ENCODE data around the gene RFLNA. TPM values are rescaled to one million over a fixed set of nuclear protein-coding genes. Genes with fewer than 3 reads are reported as not detected.

Gene RFLNA
- total and polyA plus RNA-seq, 2 donors (not counting 1 experiment from before 2014, with no cell fraction given), result not detected

DNA sequence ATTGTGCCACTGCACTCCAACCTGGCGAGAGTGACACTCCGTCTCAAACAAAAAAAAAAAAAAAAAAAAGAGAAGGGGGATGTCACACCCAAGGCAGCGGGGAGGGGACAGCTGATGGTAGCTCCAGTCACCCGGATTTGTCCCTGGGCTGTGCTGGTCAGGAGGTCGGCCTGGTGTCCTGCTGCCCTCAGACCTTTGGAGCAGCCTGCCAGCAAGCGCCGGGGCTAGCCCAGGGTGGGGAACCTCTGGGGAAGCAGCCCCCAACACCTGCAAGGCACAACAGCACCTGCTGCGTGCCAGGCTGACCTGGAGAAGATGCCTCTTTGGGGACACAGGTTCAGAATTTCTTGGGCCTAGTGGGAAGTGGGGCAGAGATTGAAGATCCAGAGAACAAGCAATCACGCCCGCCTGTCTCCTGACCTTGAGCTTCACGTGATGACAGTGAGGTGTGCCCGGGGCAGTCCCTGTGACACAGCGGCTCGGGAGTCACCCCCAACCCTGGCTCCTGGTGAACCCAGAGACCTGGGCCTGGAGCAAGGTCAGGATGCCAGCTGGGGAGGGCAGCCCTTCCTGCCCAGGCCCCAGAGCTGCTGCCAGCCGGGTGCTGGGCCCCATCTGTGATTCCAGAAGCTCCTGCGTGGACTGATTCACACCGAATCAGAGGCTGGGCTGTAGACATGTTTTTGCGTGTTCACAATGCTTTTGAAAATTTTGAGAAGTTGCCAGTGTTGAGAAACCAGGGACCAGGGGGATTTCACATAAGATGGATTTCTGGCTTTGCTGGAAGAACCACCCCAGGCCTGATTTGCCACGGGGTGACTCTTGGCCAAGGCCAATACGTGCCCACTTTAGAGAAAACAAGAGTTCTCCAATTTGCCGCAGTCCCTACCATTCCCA lies 66.4 kb downstream of the RFLNA start:
- H3K4me1 ChIP-seq (ENCODE audit: control insufficient read depth in 2 of 2, insufficient read depth in 2 of 2, low read length in 2 of 2), result no peaks in the 10 kb centered on the region
- no peak for TF ChIP-seq EZH2 (IDR thresholded peaks at IDR 0.05; ENCODE audit: borderline replicate concordance, insufficient read depth, low read depth, low read length, poor library complexity, severe bottlenecking)
- TF ChIP-seq, protein P1, sequence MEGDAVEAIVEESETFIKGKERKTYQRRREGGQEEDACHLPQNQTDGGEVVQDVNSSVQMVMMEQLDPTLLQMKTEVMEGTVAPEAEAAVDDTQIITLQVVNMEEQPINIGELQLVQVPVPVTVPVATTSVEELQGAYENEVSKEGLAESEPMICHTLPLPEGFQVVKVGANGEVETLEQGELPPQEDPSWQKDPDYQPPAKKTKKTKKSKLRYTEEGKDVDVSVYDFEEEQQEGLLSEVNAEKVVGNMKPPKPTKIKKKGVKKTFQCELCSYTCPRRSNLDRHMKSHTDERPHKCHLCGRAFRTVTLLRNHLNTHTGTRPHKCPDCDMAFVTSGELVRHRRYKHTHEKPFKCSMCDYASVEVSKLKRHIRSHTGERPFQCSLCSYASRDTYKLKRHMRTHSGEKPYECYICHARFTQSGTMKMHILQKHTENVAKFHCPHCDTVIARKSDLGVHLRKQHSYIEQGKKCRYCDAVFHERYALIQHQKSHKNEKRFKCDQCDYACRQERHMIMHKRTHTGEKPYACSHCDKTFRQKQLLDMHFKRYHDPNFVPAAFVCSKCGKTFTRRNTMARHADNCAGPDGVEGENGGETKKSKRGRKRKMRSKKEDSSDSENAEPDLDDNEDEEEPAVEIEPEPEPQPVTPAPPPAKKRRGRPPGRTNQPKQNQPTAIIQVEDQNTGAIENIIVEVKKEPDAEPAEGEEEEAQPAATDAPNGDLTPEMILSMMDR (IDR thresholded peaks at IDR 0.05), result no peak
- ChIA-PET CTCF (no interaction called here), POLR2A (no interaction called here)
- H2AFZ ChIP-seq (ENCODE audit: insufficient read depth, low read depth, low read length, poor library complexity, severe bottlenecking), result no peak overlapping the region
- H3K4me3 ChIP-seq (ENCODE audit: control extremely low read depth in 1 of 5, extremely low read depth in 1 of 5, insufficient read depth in 1 of 5, low read depth in 2 of 5, low read length in 4 of 5), result no peak overlapping the region
- no peaks in the 10 kb centered on the region for H3K27me3 Mint-ChIP-seq
- no peak overlapping the region for H3K9ac ChIP-seq (ENCODE audit: low read length)
- WGBS (ENCODE audit: insufficient coverage), result 97% methylated on average over 21 of the region's 21 CpGs
- H3K9me3 Mint-ChIP-seq (ENCODE audit: insufficient read depth), result no peaks in the 10 kb centered on the region
- H3K79me2 ChIP-seq (ENCODE audit: control insufficient read depth, insufficient read depth, low read length), result peaks cover 12% of the 10 kb centered on the region
- no peaks in the 10 kb centered on the region for H3K27me3 ChIP-seq (replicated peaks in 1 of 4; ENCODE audit: control extremely low read depth in 1 of 4, control insufficient read depth in 3 of 4, insufficient read depth in 4 of 4, low read length in 3 of 4)
- no peak overlapping the region for H3K27ac ChIP-seq (ENCODE audit: low read length in 2 of 2)
- H3K9me3 ChIP-seq (ENCODE audit: control extremely low read depth in 1 of 3, control insufficient read depth in 2 of 3, insufficient read depth in 1 of 3, low read length in 2 of 3), result no peaks in the 10 kb centered on the region
- intact Hi-C loops (cut with micrococcal nuclease), result no loop called here
- no peak overlapping the region for H3K4me2 ChIP-seq (replicated peaks; ENCODE audit: low read depth, low read length, poor library complexity, severe bottlenecking)
- H4K20me1 ChIP-seq (ENCODE audit: control insufficient read depth, insufficient read depth, low read length, poor library complexity, severe bottlenecking), result peaks cover 35% of the 10 kb centered on the region
- no peak overlapping the region for H3K4me3 Mint-ChIP-seq
- H3K36me3 ChIP-seq (replicated peaks in 1 of 2; ENCODE audit: control extremely low read depth in 1 of 2, control insufficient read depth in 1 of 2, extremely low read depth in 1 of 2, insufficient read depth in 2 of 2, low read length in 1 of 2), result peaks cover 2 to 46% of the 10 kb centered on the region in 2 experiments
- ATAC-seq (ENCODE audit: low read depth) (no peak), DNase-seq (no peak)
- H3K4me1 Mint-ChIP-seq, result no peaks in the 10 kb centered on the region
- no peak overlapping the region for H3K27ac Mint-ChIP-seq

DNA sequence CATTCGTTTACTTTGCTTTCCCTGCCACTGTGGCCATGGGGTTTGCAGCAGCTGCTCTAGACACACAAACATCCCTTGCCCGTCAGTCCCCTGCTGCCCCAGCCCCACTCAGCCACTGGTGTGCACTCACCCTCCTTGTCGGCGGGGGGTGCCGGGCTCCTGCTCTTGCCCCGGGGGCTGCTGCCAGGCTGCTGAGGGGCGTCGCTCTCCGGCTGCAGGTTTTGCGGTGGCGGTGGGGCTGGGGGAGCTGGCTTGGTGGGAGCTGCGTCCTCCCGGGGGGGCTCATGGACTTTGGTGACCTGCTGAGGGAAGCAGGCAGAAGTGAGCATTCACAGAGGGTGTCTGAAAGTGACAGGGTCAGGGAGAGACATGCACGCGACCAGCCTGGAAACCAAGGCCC lies 67.1 kb downstream of the RFLNA start:
- H3K9ac ChIP-seq (ENCODE audit: low read length), result no peak overlapping the region
- H3K27ac ChIP-seq (ENCODE audit: low read length in 2 of 2), result no peak overlapping the region
- H3K4me3 ChIP-seq (ENCODE audit: control extremely low read depth in 1 of 5, extremely low read depth in 1 of 5, insufficient read depth in 1 of 5, low read depth in 2 of 5, low read length in 4 of 5), result no peak overlapping the region
- Mint-ChIP-seq H3K9me3 (ENCODE audit: insufficient read depth) (no peaks in the 10 kb centered on the region), H3K27ac (no peak overlapping the region), H3K4me1 (no peaks in the 10 kb centered on the region), H3K4me3 (no peak overlapping the region), H3K27me3 (no peaks in the 10 kb centered on the region)
- WGBS (ENCODE audit: insufficient coverage), result 98% methylated on average over 14 of the region's 15 CpGs
- H3K27me3 ChIP-seq (replicated peaks in 1 of 4; ENCODE audit: control extremely low read depth in 1 of 4, control insufficient read depth in 3 of 4, insufficient read depth in 4 of 4, low read length in 3 of 4), result no peaks in the 10 kb centered on the region
- CTCF ChIA-PET, result no interaction called here
- H3K4me2 ChIP-seq (replicated peaks; ENCODE audit: low read depth, low read length, poor library complexity, severe bottlenecking), result no peak overlapping the region
- TF ChIP-seq, protein P1 (IDR thresholded peaks at IDR 0.05), result no peak
- TF ChIP-seq EZH2 (IDR thresholded peaks at IDR 0.05; ENCODE audit: borderline replicate concordance, insufficient read depth, low read depth, low read length, poor library complexity, severe bottlenecking), result no peak
- peaks cover 2 to 40% of the 10 kb centered on the region in 2 experiments for H3K36me3 ChIP-seq (replicated peaks in 1 of 2; ENCODE audit: control extremely low read depth in 1 of 2, control insufficient read depth in 1 of 2, extremely low read depth in 1 of 2, insufficient read depth in 2 of 2, low read length in 1 of 2)
- DNase-seq (no peak), ATAC-seq (ENCODE audit: low read depth) (no peak)
- POLR2A ChIA-PET, result no interaction called here
- peaks cover 37% of the 10 kb centered on the region for H4K20me1 ChIP-seq (ENCODE audit: control insufficient read depth, insufficient read depth, low read length, poor library complexity, severe bottlenecking)
- no peaks in the 10 kb centered on the region for H3K4me1 ChIP-seq (ENCODE audit: control insufficient read depth in 2 of 2, insufficient read depth in 2 of 2, low read length in 2 of 2)
- no peaks in the 10 kb centered on the region for H3K9me3 ChIP-seq (ENCODE audit: control extremely low read depth in 1 of 3, control insufficient read depth in 2 of 3, insufficient read depth in 1 of 3, low read length in 2 of 3)
- H3K79me2 ChIP-seq (ENCODE audit: control insufficient read depth, insufficient read depth, low read length), result peaks cover 12% of the 10 kb centered on the region
- H2AFZ ChIP-seq (ENCODE audit: insufficient read depth, low read depth, low read length, poor library complexity, severe bottlenecking), result no peak overlapping the region
- intact Hi-C loops (cut with micrococcal nuclease), result no loop called here
